ENCODE results near the gene ARHGAP25. TPM values are rescaled to one million over a fixed set of nuclear protein-coding genes. Genes with fewer than 3 reads are reported as not detected.

Gene ARHGAP25
- total RNA-seq, 2 donors from 2014 or later, result 4.2 to 6.6 TPM

GRCh38 chr2:68861330-68861729 lies 126.7 kb downstream of the ARHGAP25 start:
- TF ChIP-seq CTCF (IDR thresholded peaks at IDR 0.05) (no peak), POLR2A (IDR thresholded peaks at IDR 0.05) (no peak)
- Histone ChIP-seq H3K27me3 (no peaks in the 10 kb centered on the region), H3K4me3 (no peak overlapping the region), H3K36me3 (replicated peaks in 1 of 2; ENCODE audit: insufficient read depth in 1 of 2, low read depth in 2 of 2) (no peaks in the 10 kb centered on the region), H3K4me1 (no peaks in the 10 kb centered on the region), H3K27ac (no peak overlapping the region), H3K9me3 (no peaks in the 10 kb centered on the region)
- intact Hi-C loops (cut with DNase I), result no loop called here
- DNase-seq, result peak in 1 of 4 donors; percentile 8
- ATAC-seq, result no peak

GRCh38 chr2:68862889-68863288 lies 128.3 kb downstream of the ARHGAP25 start:
- Histone ChIP-seq H3K4me1 (no peaks in the 10 kb centered on the region), H3K4me3 (no peak overlapping the region), H3K9me3 (no peaks in the 10 kb centered on the region), H3K36me3 (replicated peaks in 1 of 2; ENCODE audit: insufficient read depth in 1 of 2, low read depth in 2 of 2) (no peaks in the 10 kb centered on the region), H3K27me3 (no peaks in the 10 kb centered on the region), H3K27ac (no peak overlapping the region)
- DNase-seq (no peak), ATAC-seq (no peak)
- intact Hi-C loops (cut with DNase I), result no loop called here
- TF ChIP-seq POLR2A (IDR thresholded peaks at IDR 0.05) (no peak), CTCF (IDR thresholded peaks at IDR 0.05) (no peak)
- WGBS, 2 donors, result 64 to 65% methylated on average over 7 of the region's 7 CpGs

GRCh38 chr2:68863996-68864395 lies 129.4 kb downstream of the ARHGAP25 start:
- no peak overlapping the region for H3K27ac ChIP-seq
- intact Hi-C loops (cut with DNase I), result no loop called here
- WGBS, 2 donors, result 55 to 73% methylated on average over 2 of the region's 2 CpGs
- ATAC-seq, result no peak
- H3K36me3 ChIP-seq (replicated peaks in 1 of 2; ENCODE audit: insufficient read depth in 1 of 2, low read depth in 2 of 2), result no peaks in the 10 kb centered on the region
- no peak for DNase-seq
- no peaks in the 10 kb centered on the region for H3K4me1 ChIP-seq
- no peaks in the 10 kb centered on the region for H3K27me3 ChIP-seq
- H3K9me3 ChIP-seq, result no peaks in the 10 kb centered on the region
- TF ChIP-seq CTCF (IDR thresholded peaks at IDR 0.05) (no peak), POLR2A (IDR thresholded peaks at IDR 0.05) (no peak)
- no peak overlapping the region for H3K4me3 ChIP-seq

GRCh38 chr2:68865108-68865507 lies 130.5 kb downstream of the ARHGAP25 start:
- TF ChIP-seq POLR2A (IDR thresholded peaks at IDR 0.05) (no peak), CTCF (IDR thresholded peaks at IDR 0.05) (no peak)
- no peak for ATAC-seq
- no peak for DNase-seq
- Histone ChIP-seq H3K36me3 (replicated peaks in 1 of 2; ENCODE audit: insufficient read depth in 1 of 2, low read depth in 2 of 2) (no peaks in the 10 kb centered on the region), H3K27me3 (no peaks in the 10 kb centered on the region), H3K4me3 (no peak overlapping the region), H3K4me1 (no peaks in the 10 kb centered on the region), H3K27ac (no peak overlapping the region), H3K9me3 (no peaks in the 10 kb centered on the region)
- intact Hi-C loops (cut with DNase I), result no loop called here

GRCh38 chr2:68870215-68870614 lies 135.6 kb downstream of the ARHGAP25 start:
- H3K4me1 ChIP-seq, result no peaks in the 10 kb centered on the region
- ATAC-seq (no peak), DNase-seq (no peak)
- no peaks in the 10 kb centered on the region for H3K27me3 ChIP-seq
- intact Hi-C loops (cut with DNase I), result no loop called here
- 54 to 64% methylated on average over 2 of the region's 2 CpGs for WGBS, 2 donors
- TF ChIP-seq POLR2A (IDR thresholded peaks at IDR 0.05) (no peak), CTCF (IDR thresholded peaks at IDR 0.05) (no peak)
- no peak overlapping the region for H3K27ac ChIP-seq
- H3K36me3 ChIP-seq (replicated peaks in 1 of 2; ENCODE audit: insufficient read depth in 1 of 2, low read depth in 2 of 2), result no peaks in the 10 kb centered on the region
- H3K4me3 ChIP-seq, result no peak overlapping the region
- no peaks in the 10 kb centered on the region for H3K9me3 ChIP-seq

Data from body of pancreas (tissue), 4 donors.